Stomach (tissue), 9 donors: ENCODE data around the gene CPHXL2. TPM values are rescaled to one million over a fixed set of nuclear protein-coding genes. Genes with fewer than 3 reads are reported as not detected.

ENCODE experiments used
- DNase-seq, 2 donors: peaks; one replicate each; pipeline versions ENCODE4 v3.0.0 to v3.0.0-alpha.2; 2013 to 2019
- H3K27ac ChIP-seq, 5 donors: fragments of 200-600 bp in 4 of 5; sonication (generic) in 4 of 5; one replicate each; pipeline ENCODE4 v1.5.1; 2013 to 2019; ENCODE audit warnings: mild to moderate bottlenecking in 1 of 5, moderate library complexity in 1 of 5
- H3K27me3 ChIP-seq, 3 donors: fragments of 200-600 bp; sonication (generic); one replicate each; pipeline ENCODE4 v1.5.1; 2017 to 2019; ENCODE audit warnings: mixed run types in 1 of 3
- H3K36me3 ChIP-seq, 4 donors: fragments of 200-600 bp; sonication (generic); 1 replicate in 3 of 4; 2 replicates in 1 of 4; pipeline ENCODE4 v1.5.1; 2016 to 2019
- H3K4me1 ChIP-seq, 4 donors: fragments of 200-600 bp; sonication (generic); one replicate each; pipeline ENCODE4 v1.5.1; 2016 to 2019
- H3K4me3 ChIP-seq, 4 donors: fragments of 200-600 bp; sonication (generic) in 3 of 4; one replicate each; pipeline ENCODE4 v1.5.1; 2016 to 2019; ENCODE audit warnings: mild to moderate bottlenecking in 1 of 4
- H3K9me3 ChIP-seq, 4 donors: fragments of 200-600 bp; sonication (generic); one replicate each; pipeline ENCODE4 v1.5.1; 2016 to 2019
- CTCF ChIP-seq, 7 experiments: fragments of 450-650 bp in 4 of 7; fragments of 200-600 bp in 3 of 7; sonication (generic) in 3 of 7; IDR thresholded peaks; one replicate each; pipeline ENCODE4 v1.5.1; 2016 to 2019; ENCODE audit warnings: antibody characterized with exemption in 7 of 7, control low read depth in 2 of 7, mild to moderate bottlenecking in 1 of 7
- EP300 ChIP-seq: sonication (generic); formaldehyde crosslinking; IDR thresholded peaks from one replicate; pipeline ENCODE4 v1.6.1; 2017; ENCODE audit warnings: antibody characterized with exemption
- POLR2A ChIP-seq, 4 donors: fragments of 450-650 bp; IDR thresholded peaks; one replicate each; pipeline ENCODE4 v1.6.1; 2016; ENCODE audit warnings: antibody characterized with exemption in 4 of 4, control low read depth in 2 of 4, mild to moderate bottlenecking in 1 of 4, moderate library complexity in 1 of 4
- POLR2AphosphoS5 ChIP-seq, 3 donors: sonication (generic); formaldehyde crosslinking; IDR thresholded peaks; one replicate each; pipeline ENCODE4 v1.6.1; 2016; ENCODE audit warnings: antibody characterized with exemption in 3 of 3
- WGBS, 5 donors: extraction: QIAGEN DNeasy Blood & Tissue Kit in 3 of 5; methylation state at CpG; one replicate each; pipeline versions ENCODE4 v1.1.5 to v1.1.7; 2013 to 2018; 5-methylcytosine and 5-hydroxymethylcytosine counted together
- intact Hi-C: fragments of 100-400 bp; cut with DNase I; formaldehyde crosslinking; loops from one replicate; pipeline ENCODE4 v1.15.1; 2023; ENCODE audit warnings: low total_unique reads
- polyA plus RNA-seq, 3 donors: library from polyadenylated mRNA; stranded (reverse); fragments of 200-250 nt; gene quantifications; one replicate each; pipeline ENCODE4 v1.2.3, GENCODE V29; 2013
- total RNA-seq, 5 donors: library from RNA; depleted of rRNA; stranded (reverse); fragments of >200 nt; gene quantifications; one replicate each; pipeline versions ENCODE4 v1.1.0 to v1.2.3, GENCODE V29; 2014 to 2016
- donor health status: healthy with polysubstance abuse.
- donor health status: Bipolar disorder and iron deficiency.
- donor health status: healthy.

CPHXL2 gene
- total and polyA plus RNA-seq, 8 donors: not detected

- no peaks in the 10 kb centered on the region for H3K27me3 ChIP-seq
- H3K4me1 ChIP-seq: no peaks in the 10 kb centered on the region
- no peak overlapping the region for H3K27ac ChIP-seq
- 68 to 89% (median 83%) methylated on average over 3 of the region's 3 CpGs for WGBS, 5 donors
- intact Hi-C loops: no loop called here
- TF ChIP-seq POLR2AphosphoS5 (IDR thresholded peaks at IDR 0.05) (no peak), EP300 (no peak), POLR2A (IDR thresholded peaks at IDR 0.05) (no peak), CTCF (IDR thresholded peaks at IDR 0.05) (no peak)
- no peak overlapping the region for H3K4me3 ChIP-seq
- no peak for DNase-seq
- no peaks in the 10 kb centered on the region for H3K9me3 ChIP-seq
- peaks cover 84 to 98% (median 97%) of the 10 kb centered on the region in 4 donors for H3K36me3 ChIP-seq
These were observed 46.8 kb downstream of the CPHXL2 start for GRCh38 chr16:75630052-75630451.

DNA sequence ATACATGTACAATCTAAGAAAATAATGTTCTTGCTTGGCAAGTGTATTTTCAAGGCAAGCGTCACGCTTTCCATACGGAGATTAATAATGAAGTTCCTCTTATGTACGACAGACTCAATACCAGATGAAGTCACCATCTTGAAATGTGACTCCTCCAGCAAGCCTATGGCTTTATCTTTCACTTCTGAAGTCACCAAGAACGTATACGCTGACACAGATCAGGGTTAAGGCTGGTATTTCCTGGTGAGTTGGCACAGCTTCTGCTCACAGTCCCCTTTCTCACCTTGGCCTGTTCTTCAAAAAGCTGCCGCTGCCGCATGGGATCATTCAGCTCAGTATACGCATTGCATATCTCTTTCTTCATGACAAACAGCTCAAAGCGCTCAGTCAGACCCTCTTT, 47.7 kb downstream of the CPHXL2 start:
- intact Hi-C loops: no loop called here
- WGBS, 5 donors: 81 to 91% (median 85%) methylated on average over 10 of the region's 10 CpGs
- no peak for DNase-seq
- Histone ChIP-seq H3K4me3 (no peak overlapping the region), H3K27ac (no peak overlapping the region), H3K4me1 (no peaks in the 10 kb centered on the region), H3K36me3 (peaks cover 75 to 89% (median 88%) of the 10 kb centered on the region in 4 donors), H3K27me3 (no peaks in the 10 kb centered on the region), H3K9me3 (no peaks in the 10 kb centered on the region)
- TF ChIP-seq POLR2AphosphoS5 (IDR thresholded peaks at IDR 0.05): no peak
- TF ChIP-seq POLR2A (IDR thresholded peaks at IDR 0.05): no peak
- TF ChIP-seq CTCF (IDR thresholded peaks at IDR 0.05): no peak
- TF ChIP-seq EP300: no peak

DNA sequence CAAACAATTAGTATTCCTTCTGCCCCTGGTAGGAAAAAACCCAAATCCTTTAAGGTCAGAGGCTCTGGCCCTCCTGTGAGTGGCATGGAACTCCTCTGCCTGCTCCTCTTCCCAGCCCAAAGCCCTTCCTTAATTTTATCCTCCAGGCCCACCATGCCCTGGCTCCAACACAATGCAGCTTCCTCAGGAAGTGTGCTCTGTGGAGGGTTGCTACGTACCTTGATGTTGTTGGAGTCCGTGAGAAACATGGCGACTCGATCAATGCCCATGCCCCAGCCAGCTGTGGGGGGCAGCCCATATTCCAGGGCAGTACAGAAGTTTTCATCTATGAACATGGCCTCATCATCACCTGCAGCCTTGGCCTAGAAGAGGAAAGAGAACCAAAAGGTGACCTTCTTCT, 48.5 kb downstream of the CPHXL2 start:
- H3K27me3 ChIP-seq: no peaks in the 10 kb centered on the region
- H3K27ac ChIP-seq: no peak overlapping the region
- peaks cover 0 to 5% (median 4%) of the 10 kb centered on the region in 4 donors for H3K4me1 ChIP-seq
- DNase-seq: no peak
- peaks cover 68 to 81% (median 80%) of the 10 kb centered on the region in 4 donors for H3K36me3 ChIP-seq
- H3K4me3 ChIP-seq: no peak overlapping the region
- WGBS, 5 donors: 76 to 97% (median 92%) methylated on average over 4 of the region's 4 CpGs
- no peaks in the 10 kb centered on the region for H3K9me3 ChIP-seq
- TF ChIP-seq POLR2A (IDR thresholded peaks at IDR 0.05): no peak
- no peak for TF ChIP-seq CTCF (IDR thresholded peaks at IDR 0.05)
- intact Hi-C loops: no loop called here

GRCh38 chr16:75627851-75628250, 49.0 kb downstream of the CPHXL2 start:
- Histone ChIP-seq H3K27me3 (no peaks in the 10 kb centered on the region), H3K9me3 (no peaks in the 10 kb centered on the region), H3K27ac (no peak overlapping the region), H3K4me3 (no peak overlapping the region), H3K36me3 (peaks cover 63 to 76% (median 75%) of the 10 kb centered on the region in 4 donors), H3K4me1 (peaks cover 0 to 5% (median 5%) of the 10 kb centered on the region in 4 donors)
- WGBS, 5 donors: 54 to 66% (median 61%) methylated on average over 3 of the region's 3 CpGs
- TF ChIP-seq CTCF (IDR thresholded peaks at IDR 0.05) (no peak), POLR2AphosphoS5 (IDR thresholded peaks at IDR 0.05) (no peak), EP300 (no peak), POLR2A (IDR thresholded peaks at IDR 0.05) (no peak)
- no peak for DNase-seq
- intact Hi-C loops: no loop called here
